GM18505 (cell line): ENCODE results near the gene DSCAML1.

Source experiments
- ATAC-seq: cut with Tn5 transposase; IDR thresholded peaks from one replicate; pipeline ENCODE4 v1.9.1; 2021; ENCODE audit not compliant: unreplicated experiment
- POLR2A ChIP-seq: IDR thresholded peaks from 4 replicates; pipeline ENCODE4 v1.6.1; 2011; ENCODE audit warnings: borderline replicate concordance; ENCODE audit not compliant: insufficient read depth, insufficient read length; ENCODE audit errors: extremely low read depth

DSCAML1 gene

DNA sequence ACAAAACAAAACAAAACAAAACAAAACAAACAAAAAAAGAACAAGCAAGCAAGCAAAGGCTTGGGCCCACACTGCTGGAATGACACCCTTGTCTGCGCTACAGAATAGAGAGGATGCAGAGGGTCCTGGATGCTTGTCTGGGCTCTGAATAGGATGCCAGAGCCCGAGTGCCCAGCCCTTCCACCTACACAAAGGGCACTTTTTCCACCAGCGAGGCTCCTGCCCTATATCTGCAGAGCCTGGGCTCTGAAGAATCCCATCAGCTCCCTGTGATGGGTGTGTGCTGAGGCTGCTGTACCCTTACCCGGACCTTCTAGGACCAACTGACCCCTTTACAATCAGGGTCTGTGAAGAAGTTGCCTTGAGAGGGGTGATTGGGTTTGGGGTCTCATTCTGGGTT, 221.2 kb downstream of the DSCAML1 start:
- no peak for TF ChIP-seq POLR2A
- no peak for ATAC-seq

DNA sequence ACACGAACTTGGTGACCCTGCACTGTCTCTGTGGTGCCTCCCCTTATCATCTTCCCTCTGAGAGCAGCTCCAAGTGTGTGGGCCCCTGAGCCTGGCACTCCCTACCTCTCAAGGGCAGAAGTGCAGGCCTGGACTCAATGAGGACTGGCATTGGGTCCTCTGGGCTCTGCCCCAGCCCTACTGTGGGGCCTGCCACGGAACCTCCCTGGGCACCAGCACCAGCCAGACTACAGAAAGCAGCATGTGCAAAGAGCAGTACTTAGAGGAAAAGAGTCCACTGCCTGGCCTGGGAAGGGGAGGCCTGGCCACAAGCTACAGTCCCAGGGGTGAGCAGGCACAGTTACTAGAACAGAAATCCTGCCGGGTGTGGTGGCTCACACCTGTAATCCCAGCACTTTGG, 222.5 kb downstream of the DSCAML1 start:
- no peak for ATAC-seq
- TF ChIP-seq POLR2A: no peak

DNA sequence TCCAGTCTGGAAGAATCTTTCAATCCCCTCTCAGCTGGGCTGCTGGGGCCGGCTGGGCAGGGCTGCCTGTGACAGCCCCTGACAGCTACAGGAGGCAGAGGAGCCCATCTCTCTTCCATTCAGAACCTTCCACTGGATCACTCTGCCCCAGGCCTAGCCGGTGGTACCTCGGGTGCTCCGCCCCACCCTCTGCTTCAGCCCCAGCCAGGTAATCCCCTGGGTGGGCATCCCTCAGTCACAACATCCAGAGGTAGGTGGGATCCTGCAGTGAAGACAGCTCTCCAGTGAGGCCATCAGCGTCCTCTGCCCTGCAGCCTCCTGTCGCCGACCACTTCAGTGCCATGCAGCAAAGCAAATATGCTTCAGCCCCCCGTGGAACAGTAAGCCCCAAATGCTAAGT, 223.7 kb downstream of the DSCAML1 start:
- TF ChIP-seq POLR2A: no peak
- no peak for ATAC-seq

DNA sequence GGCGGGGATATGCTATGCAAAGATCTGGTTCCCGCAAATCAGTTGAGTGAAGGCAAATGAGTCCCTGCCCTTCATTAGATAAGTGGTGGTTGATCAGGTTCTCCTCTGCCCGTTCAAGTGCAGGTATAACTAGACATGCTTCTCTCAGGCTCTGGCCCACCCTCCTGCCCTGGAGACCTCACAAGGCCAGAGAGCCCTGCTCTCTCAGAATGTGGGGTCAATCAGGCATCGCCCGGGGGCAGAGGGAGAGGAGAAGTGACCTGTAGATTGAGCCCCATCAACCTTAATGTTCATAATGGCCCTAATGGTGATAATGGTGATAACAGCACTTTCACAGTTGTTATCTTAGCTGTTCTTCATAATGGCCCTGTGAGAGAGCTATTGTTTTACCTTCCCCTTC, 224.3 kb downstream of the DSCAML1 start:
- TF ChIP-seq POLR2A: no peak
- no peak for ATAC-seq

DNA sequence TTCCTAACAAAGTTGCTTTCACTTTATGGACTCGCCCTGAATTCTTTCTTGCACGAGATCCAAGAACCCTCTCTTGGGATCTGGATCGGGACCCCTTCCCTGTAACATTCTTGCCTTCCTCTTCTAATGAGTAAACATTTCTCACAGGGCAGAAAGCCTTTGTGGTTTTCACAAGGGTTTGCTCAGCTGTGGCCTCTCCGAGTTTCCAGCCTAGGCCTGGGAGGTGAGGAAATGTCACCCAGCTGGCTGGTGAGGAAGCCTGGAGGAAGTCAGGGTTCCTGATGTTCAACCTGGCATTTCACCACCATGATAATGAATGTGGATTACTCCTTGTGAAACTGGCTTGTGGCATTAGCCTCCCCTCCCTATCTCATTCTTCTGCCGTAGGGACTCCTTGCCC, 224.9 kb downstream of the DSCAML1 start:
- no peak for TF ChIP-seq POLR2A

DNA sequence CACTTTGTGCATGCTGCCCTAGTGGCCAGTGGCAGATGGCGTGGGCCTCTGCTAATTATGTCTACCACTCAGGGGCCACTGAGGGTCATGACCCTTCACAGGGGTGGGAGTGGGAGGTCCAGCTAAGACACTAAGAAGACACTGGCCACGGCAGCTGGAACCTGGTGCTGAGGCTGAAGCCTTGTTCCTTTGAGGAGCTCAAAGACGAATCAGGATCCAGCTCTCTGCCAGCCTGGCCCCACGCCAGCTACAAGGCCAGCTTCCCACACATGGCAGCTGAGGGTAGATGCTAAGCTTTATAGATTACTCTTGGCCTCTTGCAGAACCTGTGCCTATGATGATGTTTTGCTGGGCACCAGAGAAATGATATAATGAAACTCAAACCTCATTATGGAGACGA, 226.3 kb downstream of the DSCAML1 start:
- no peak for ATAC-seq
- no peak for TF ChIP-seq POLR2A

More for the DNA sequence above, 224.9 kb downstream of the DSCAML1 start:
- no peak for ATAC-seq

DNA sequence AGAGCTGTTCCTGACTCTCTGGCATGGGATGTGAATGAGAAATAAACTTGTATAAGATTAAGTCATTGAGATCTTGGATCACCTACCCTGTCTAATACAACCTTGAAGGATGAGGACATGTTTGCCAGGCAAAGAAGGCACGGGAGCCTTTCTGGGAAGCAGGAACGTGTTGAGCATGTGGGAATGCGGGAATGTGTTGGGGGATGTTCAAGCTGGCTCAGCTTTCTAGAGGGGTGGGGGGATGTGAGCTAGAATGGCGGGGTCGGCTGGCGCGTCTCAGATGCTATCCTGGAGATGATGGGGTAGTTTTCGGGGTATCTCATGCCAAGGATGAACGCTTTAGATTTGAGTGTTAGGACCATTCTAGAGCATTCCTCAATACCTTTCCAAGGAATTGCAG, 227.1 kb downstream of the DSCAML1 start:
- ATAC-seq: no peak
- TF ChIP-seq POLR2A: no peak

DNA sequence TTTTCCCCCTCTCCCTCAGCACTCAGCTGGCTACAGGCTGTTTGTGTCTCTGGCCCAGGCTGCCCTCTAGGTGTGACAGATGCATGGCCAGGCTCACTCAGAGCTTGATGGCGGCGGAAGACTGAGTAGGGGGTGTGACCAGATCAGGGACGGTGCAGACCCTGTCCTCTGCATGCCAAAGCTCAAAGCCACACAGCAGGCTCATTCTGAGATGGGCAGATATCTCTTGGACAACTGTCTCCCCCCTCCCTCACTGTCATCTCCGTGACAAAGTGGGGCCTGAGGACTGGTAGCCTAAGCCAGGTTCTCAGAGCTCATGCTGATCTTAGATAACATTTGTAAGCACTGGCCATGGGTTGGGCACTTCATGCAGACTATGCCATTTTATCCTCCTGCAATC, 231.3 kb downstream of the DSCAML1 start:
- ATAC-seq: no peak
- no peak for TF ChIP-seq POLR2A

DNA sequence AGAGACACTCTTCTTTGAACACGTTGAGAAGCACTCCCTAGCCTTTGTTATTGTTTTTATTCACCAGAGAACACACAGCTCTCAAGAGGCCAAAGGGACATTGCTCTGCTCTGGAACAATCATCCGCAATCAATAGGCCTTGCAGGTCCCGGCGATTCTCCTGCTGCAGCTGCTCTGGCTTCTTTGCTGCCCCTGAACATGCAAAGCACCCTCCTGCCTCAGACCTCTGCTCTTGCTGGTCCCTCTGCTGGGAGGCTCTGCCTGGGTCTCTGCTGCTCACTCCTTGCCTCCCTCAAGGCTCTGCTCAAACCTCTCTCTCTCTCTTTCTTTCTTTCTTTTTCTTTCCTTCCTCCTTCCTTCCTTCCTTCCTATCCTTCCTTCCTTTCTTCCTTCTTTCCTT, 232.7 kb downstream of the DSCAML1 start:
- ATAC-seq: no peak
- no peak for TF ChIP-seq POLR2A

DNA sequence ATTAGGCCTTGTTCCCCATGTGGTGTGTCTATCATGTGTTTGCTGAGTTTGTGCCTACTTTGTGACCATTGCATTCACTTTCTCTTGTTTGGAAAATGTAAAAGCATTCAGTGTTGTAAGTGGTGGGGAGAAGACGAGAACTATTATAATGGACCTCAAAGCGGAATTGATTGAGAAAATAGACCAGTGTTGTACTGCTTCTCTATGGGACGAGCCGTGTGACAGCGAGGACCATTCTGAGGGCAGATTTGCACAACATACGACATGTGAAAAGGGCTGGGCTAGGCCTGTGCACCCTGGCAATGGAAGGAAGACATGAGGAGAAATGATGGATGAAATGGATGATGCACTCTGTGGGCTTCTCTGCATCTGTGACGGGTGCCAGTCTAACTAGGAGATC, 233.5 kb downstream of the DSCAML1 start:
- ATAC-seq: no peak
- TF ChIP-seq POLR2A: no peak

DNA sequence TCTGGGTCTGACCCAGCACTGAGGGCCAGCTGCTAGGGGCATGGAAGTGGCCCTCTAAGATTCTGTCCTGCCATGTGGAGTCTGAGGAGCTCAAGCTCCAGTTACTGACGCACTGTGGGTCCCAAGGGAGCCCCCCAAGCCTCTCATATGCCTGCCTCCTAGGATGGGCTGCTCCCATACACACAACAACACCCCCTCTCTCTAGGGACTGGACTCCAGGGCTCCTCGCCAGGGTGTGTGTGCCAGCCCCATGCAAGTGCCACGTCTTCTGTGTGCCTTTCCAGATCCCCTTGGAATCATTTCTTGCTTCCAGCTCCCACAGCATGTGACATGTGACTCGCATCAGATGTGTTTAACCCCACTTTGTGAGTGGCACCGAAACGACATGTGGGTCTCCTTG, 234.9 kb downstream of the DSCAML1 start:
- ATAC-seq: no peak

DNA sequence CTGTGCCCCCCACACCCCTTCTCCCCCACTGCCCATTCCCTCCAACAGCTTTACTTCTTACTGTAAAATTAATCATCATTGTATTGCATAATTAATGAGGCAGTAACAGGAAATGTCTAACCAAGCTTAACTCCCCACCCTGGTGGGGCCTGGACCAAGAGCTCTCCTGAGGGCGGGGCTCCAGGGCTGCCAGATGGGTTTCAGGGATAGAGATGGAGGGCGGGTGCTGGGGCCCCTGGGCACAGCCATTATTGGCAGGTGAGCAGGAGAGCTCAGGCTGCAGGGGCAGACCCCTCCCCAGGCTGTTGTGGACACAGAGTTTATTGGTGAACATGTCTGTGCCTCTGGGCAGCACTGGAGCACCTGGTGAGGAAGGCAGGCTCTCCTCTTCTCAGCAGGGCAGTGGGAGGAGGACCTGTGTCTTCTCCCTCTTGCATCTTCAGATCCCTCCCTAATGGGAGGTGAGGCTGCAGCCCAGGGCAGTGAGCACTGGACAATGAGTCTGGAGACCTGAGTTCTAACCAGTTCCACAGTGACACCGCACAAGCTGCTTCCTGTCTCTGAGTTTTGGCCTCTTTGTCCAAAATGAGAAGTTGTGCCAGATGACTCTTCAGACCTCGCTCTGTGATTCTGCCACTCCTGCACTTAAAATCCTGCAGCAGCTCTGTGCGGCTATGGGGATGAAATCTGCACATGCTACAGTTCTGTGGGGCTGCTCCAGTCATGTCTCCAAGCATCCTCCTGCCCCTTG, 236.1 kb downstream of the DSCAML1 start:
- ATAC-seq: no peak
- TF ChIP-seq POLR2A: no peak

More for the DNA sequence above, 234.9 kb downstream of the DSCAML1 start:
- TF ChIP-seq POLR2A: no peak

DNA sequence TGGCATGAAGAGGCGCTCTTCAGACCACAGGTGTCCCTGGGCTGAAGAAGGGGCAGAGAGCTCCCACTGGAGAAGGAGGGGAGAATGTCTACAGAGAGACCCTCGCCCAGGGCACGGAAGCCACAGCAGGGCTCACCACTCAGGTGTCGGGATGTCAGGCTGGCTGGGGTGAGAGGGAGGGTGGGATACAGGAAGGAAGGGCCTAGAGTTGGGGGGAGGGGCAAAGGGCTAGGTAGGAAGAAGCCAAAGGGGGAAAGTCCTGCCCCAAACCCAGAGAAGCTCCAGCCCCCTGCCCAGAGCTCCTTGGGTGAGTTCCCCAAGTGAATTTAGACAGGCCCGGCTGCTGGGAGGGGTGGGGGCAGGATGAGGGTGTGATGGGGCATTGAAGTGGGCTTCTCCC, 237.3 kb downstream of the DSCAML1 start:
- no peak for ATAC-seq
- TF ChIP-seq POLR2A: no peak

DNA sequence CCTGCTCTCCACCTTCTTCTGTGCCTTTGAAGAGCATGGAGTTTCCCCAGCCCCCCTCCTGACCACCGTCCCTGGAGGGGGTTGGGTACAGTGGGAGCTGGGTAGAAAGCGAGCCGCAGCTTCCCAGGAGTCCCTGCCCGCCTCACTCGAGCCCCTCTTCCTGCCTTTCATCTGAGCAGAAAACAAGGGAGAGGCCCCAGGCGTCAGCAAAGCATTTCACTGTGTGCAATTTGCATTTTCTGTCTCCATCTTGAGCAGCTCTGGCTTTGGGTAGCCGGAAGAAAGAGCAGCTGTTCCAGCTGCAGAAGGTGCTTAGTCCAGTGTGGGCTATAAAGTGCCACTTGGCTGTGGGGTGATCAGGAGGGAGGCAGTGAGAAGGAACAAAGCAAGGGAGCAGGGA, 239.7 kb downstream of the DSCAML1 start:
- no peak for ATAC-seq
- no peak for TF ChIP-seq POLR2A

DNA sequence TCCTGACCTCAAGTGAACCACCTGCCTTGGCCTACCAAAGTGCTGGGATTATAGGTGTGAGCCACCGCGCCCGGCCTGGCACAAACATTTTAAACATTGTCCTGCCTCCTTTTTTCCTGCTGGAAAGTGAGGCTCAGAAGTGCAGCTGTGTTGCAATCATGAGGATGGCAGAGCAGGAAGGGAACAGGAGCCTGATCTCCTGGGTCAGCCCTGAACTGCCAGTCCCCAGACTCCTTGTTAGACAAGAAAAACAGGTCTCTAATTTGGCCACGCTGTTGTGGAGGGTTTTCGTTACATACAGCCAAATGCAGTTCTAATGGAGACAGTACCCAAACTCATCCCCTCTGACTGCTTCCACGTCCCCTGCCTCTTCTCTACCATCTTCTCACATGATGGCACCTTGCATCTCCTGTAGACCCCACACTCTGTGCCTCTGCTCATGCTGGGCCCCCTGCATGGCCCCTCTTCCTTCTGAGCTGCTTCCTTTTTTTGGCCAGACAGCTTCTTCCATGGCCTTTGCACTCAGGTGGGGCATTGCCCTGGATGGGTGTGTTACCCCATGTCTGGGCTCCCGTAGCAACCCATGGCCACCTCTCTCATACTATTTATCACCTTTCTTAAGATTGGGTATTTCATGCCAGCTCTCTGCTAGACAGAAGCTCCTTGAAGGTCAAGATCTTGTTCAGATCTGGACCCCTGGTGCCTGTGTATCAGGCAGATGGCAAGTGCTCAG, 242.2 kb downstream of the DSCAML1 start:
- no peak for ATAC-seq
- TF ChIP-seq POLR2A: no peak

DNA sequence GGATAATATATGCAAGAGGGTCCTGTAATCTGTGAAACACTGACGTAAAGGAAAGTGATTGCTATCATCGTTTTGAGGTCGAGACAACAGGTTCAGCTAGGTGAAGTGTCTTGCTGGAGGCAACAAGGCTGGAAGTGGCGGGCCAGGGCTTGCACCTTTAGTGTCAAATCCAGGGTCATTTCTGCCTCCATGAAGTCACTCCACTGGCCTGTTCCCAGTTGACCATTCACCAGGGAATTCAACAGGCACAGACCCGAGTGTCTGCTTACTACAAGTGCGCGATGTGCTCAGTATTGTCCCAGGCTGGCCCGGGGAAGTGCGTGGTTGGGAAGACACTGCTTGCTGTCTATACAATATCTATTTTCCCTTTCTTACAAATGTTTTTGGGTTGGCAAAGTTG, 244.4 kb downstream of the DSCAML1 start:
- ATAC-seq: no peak
- no peak for TF ChIP-seq POLR2A
